ENCODE data around the gene PAPOLG. TPM values are rescaled to one million over a fixed set of nuclear protein-coding genes. Genes with fewer than 3 reads are reported as not detected.

PAPOLG gene
- 7.6 and 14.5 TPM in 2 replicates for total RNA-seq

DNA sequence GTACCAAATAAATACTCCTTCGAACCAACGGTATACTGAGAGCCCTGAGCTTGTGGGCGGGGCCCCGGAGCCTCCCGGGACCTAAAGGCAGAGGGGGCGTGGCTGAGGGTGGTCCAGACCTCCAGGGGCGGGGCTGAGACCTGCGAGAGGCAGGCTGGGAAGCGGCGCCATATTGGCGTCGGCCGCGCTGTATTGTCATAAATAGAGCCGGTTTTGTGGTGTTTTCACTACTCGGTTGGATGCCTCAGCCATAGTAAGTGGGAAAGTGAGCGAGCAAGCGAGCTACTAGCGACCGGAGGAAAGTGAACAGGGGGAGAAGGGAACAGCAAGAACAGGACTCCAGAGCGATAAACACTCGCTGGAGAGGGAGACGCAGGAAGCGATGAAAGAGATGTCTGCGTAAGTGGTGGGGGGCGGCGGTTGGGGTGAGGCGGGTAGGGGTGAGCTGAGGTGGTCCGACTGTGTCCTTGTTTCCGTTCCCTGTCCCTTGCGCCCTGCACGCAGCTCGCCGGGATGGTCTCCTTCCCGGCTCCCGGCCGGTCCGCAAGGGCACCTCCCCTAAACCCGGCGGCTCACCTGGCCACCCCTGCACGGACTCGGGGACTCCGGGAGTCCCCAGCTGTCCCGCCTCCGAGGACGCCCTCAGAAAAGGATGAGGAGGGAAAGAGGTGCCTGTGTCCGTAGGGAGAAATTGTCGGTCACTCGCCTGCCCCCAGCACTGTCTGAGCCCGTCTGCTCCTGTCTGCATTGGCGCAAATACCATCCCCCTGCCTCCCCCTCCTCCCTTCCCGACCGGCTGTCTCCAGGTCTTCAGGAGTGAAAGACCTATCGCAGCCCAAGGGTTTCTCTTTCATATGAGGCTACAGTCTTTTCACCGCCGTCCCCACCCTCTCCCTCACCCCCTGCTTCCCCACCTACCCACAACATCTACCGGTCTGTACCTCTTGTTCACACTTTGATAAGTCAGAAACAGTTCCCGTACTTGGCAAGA, at the start of gene PAPOLG:
TSS of gene PAPOLG (plus strand) at position 172 of the 991 bp plus-strand sequence. CDS start at position 383, 211 bp downstream.

Other genes with a start within 250 kb of the PAPOLG start
- under 0.01 and 1.1 TPM in 2 replicates for gene BCL11A, start 202.6 kb upstream of the PAPOLG start, total RNA-seq
- gene REL, start 125.3 kb downstream of the PAPOLG start, total RNA-seq, result 5.7 and 35.9 TPM in 2 replicates

Measured in bladder microvascular endothelial cell (primary cell).